NCI-H1417 treated with DMSO at 0.1 percent for 48 hours (cell line): ENCODE data around the gene APOB.

Experiments used
- DNase-seq: peaks from one replicate; lab custom pipeline; 2025; lab: John Stamatoyannopoulos, UW

APOB gene, protein sequence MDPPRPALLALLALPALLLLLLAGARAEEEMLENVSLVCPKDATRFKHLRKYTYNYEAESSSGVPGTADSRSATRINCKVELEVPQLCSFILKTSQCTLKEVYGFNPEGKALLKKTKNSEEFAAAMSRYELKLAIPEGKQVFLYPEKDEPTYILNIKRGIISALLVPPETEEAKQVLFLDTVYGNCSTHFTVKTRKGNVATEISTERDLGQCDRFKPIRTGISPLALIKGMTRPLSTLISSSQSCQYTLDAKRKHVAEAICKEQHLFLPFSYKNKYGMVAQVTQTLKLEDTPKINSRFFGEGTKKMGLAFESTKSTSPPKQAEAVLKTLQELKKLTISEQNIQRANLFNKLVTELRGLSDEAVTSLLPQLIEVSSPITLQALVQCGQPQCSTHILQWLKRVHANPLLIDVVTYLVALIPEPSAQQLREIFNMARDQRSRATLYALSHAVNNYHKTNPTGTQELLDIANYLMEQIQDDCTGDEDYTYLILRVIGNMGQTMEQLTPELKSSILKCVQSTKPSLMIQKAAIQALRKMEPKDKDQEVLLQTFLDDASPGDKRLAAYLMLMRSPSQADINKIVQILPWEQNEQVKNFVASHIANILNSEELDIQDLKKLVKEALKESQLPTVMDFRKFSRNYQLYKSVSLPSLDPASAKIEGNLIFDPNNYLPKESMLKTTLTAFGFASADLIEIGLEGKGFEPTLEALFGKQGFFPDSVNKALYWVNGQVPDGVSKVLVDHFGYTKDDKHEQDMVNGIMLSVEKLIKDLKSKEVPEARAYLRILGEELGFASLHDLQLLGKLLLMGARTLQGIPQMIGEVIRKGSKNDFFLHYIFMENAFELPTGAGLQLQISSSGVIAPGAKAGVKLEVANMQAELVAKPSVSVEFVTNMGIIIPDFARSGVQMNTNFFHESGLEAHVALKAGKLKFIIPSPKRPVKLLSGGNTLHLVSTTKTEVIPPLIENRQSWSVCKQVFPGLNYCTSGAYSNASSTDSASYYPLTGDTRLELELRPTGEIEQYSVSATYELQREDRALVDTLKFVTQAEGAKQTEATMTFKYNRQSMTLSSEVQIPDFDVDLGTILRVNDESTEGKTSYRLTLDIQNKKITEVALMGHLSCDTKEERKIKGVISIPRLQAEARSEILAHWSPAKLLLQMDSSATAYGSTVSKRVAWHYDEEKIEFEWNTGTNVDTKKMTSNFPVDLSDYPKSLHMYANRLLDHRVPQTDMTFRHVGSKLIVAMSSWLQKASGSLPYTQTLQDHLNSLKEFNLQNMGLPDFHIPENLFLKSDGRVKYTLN (N-terminal part only)

DNA sequence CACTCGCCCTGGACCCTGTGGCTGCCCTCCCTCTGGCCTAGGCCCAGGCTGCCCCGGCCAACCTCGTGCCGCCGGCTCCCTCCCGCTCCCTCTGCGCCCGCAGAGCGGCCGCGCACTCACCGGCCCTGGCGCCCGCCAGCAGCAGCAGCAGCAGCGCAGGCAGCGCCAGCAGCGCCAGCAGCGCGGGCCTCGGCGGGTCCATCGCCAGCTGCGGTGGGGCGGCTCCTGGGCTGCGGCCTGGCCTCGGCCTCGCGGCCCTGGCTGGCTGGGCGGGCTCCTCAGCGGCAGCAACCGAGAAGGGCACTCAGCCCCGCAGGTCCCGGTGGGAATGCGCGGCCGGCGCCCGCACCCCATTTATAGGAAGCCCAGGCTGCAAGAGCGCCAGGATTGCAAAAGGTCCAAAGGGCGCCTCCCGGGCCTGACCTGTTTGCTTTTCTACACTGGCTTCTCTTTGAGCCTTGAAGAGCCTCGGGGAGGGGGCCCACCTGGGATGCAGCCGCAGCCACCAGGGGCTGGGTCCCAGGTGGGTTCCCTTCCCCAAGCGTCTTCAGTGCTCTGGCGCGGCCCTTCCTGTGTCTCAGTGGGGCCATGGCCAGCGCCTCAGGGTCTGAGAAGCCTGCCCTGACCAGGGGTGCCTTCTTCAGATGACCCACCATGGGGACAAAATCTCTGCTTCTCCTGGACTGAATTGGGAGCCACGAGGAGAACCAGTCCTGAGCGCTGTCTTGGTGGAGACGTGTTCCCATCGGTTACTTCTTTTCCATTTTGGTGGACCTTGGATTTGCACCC, at the start of gene APOB:
Gene APOB (minus strand): TSS at position 330 of the 789 bp plus-strand sequence. CDS start 128 bp downstream, at position 202.
- no peak for DNase-seq

DNA sequence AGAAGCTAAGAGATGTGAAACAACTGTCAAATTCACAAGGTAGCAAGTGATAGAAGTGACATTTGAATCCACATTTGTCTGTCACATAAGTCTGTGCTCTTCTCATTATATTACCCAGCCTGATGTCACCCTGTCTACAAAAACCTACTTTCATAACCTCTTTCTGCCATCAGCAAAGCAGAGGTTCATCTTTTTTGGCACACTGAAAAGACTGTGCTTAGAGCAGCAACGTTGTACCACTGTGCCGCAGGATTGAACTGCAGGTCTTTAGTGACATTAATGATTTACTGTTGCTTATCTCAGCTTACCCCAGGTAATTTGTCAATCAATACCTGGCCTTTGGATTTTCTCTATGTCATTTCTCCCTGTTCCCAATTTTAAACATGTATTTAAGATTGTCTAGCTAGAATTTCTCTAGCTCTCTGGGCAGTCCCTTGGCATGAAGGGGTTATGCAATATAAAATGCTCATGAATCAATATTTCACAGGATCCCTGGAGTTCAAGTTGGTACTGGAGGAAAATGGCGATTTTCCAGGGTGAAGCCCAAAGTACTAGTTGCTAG, 48.5 kb upstream of the APOB start:
- DNase-seq: no peak

DNA sequence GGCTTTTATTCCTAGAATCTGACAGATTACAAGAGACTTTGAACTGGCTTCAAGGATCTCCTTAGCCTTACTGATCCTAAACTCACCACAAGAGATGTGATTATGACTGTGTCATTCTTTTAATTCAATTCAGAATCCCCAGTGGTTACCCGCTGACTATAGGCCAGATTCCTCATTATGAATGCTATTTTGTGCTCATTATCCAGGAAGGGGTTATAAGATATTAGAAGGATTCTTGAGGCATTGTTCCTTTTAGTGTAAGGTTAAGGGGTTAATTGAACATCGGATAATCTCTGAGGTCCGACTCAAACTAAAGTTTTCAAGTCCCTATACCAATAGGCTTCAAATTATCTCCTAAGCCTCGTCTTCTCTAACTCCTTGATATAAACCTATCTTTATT, 40.5 kb upstream of the APOB start:
- no peak for DNase-seq

DNA sequence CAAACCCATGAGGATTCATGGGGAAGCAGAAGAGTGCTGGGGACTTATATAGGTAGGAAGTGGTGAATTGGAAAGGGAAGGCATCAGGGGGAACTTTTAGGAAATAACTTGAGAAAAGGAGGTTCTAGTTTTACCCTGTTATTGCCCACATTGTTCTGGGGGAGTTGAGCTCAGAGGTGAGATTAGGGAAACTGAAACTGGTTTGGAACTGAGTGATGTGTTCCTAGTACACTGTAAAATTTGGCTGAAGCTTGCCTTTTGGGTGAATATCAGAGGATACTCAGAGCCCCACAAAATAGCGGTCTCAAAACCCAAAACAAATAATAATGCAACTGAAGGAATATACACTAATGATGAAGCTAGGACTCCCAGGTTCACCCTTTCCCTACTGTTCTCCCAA, 39.6 kb upstream of the APOB start:
- no peak for DNase-seq

DNA sequence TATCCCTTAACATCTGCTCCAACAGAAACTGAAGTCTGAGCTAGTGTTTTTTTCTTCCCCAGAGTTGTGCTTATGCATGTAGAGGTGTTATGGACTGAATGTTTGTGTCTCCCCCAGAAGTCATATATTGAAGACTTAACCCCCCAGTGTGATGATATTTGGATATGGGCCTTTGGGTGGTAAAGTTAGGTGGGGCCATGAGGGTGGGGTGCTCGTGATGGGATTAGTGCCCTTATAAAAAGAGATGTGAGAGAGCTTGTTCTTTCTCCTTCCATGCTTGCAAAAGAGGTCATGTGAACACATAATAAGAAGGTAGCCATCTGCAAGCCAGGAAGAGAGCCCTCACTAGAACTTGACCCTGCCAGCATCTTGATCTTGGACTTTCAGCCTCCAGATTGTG, 34.4 kb upstream of the APOB start:
- no peak for DNase-seq

DNA sequence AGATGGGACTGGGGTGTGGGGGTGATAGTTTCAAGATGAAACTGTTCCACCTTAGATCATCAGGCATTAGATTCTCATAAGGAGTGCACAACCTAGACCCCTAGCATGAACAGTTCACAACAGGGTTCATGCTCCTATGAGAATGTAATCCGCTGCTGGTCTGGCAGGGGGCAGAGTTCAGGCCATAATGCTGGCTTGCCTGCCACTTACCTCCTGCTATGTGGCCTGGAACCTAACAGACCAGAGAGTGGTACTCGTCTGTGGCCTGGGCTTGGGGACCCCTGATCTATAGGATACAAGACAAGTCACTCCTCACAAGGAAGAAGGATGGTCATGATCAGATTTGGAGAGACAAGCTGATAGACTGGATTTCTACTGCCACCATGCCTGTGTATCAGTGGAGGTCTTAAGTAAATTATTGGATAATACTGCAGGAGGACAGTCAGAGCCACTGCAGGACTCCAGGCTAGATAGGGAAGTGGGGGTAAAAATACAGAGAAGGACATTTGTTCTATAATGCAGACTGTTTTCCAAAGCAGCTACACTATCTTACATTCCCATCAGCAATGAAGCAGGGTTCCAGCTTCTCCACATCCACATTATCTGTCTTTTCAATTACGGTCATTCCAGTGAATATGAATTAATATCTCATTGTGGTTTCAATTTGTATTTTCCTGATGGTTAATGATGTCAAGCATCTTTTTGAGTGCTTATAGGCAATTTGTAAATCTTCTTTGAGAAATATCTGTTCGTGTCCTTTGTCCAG, 28.8 kb upstream of the APOB start:
- no peak for DNase-seq

DNA sequence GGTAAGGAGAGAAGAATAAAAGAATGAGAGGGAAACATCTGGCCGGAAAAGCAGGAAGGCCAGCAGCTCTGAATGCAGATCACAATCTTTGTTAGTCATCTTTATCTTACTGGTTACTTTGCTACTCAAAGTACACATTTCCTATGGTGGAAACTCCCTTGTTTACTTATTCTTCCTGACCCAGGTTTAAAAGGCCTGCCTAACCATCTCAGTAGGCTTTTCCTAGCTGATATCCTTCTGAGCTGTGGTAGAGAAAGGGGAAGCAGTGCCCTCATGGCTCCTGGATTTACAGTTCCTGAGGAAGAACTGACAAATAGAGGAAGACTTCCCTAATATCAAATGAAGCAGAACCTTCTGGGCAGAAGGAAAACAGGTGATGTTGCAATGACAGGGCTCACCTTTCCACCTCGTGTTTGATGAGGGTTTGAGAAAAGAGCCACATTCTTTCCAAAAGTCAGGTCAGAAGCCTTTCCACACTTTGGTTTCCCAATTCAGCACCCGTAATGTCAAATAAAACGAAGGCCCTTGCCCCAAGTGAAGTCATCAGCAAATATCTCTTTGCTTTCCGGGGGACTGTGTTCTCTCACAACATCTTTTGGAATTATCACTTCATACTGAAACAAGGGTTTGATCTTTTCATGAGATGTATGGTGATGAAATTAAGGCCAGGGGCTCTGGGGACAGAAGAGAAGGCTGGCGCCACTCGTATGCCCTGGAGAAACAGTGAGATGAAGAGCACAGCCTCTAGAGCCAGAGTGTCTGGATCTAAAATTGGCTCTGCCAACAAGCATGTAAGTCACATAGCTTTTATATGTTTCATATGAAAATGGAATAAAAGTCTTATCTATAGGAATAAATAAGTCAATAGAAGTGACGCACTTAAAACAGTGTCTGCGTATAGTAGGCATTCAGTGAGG, 26.7 kb upstream of the APOB start:
- DNase-seq: no peak

DNA sequence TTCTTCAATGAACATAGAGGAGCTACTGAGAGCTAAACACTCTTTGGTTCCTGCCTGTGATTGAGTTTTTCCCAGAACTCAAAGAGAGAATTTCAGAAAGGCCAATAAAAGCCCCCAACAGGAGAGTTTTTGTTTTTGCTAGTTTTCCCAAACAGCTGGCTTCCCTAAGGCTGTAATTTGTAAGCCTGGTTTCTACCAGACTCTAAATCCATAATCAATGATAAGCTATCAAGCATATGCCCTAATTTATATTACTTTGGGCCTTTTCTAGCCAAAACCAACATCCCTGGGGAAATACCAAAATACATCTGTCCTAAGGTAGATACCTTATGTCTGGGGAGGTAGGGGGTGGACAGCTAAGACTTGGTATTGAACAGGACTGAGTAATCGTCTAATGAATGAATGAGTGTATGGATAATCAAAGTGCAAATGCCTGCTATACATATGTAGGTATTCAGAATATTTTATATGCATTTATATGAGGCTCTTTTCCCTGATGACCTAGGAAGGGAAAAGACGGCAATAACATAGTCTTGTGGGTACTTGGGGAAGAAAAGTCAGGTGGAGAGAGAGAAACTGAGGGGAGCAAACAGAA, 26.0 kb upstream of the APOB start:
- no peak for DNase-seq

DNA sequence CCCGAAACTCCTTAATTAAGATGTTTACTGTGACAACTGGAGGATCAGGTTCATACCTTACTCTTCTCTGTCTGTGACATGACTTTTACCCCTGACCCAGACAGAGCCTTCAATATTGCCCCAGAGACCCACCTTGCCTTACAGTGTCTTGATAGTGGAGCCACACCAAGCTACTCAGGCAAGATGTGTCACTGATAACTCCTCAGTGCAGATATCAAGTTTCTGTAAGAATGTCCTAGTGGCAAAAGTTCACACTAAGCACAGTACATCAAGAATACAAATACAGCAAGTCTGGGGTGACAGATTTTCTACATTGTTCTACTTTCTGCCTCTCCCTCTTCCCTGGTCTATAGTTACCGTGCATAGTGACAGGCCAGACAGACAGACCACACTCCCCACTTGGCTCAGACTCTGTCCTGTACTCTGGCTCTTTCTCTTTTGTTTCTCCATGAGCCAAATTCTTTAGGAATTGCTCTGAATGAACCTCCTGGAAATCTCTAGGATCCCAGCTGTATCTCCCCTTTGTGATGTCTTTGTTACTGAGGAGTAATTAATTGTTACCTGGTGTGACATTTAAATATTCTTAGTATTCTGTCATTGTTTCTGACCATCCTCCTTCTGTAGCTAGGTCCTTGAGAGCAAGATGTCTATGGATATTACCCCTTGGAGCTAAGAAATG, 24.1 kb upstream of the APOB start:
- DNase-seq: no peak

DNA sequence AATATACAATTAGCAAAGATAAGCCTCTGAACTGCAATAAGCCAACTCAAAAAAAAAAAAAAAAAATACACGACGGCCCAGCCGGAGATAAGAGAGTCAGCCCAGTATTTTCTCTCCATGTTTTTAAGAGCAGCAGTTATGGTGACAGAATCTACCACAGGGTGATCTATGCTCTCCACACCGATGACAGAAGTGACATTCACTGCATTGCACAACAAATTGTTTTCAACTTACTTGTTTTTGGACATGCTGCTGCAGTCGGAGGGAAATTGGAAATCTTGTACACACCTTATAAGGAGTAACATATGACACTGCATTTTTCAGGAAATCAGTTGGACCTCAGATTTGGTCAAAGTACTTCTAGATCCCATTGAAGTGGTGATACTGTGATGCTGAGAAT, 23.3 kb upstream of the APOB start:
- no peak for DNase-seq

DNA sequence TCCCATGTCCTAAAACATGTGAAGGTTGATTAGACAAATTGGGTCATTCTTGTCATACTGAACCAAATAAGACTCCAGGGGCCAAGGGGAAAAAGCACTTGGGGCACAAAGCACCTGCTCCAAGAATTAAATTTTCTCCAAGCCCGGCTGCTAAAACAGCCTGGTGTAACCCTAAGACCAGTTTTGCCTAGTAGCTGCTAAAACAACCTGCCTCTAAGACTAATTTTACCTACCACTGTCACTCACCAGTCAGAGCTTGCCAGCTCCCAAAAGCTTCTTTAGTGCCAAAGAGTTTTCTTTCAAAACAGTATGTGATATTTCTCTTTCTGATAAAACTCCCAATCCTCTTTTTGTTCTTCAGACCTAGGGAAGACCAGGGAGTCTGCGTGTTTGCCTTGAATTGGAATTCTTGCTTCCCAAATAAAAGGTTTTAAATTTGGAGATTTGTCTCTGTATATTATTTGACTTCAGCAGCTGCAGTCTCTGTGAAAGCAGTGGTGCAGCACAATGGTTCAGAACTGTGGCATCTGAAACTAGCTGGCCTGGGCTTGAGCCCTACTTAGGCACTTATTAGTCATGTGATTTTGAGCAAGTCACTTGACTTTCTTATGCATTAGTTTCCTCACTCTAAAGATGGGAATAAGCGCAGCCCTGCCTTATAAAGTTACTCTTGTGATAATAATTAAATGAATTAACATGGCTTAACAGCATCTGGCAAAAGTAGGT, 16.2 kb upstream of the APOB start:
- DNase-seq: no peak

DNA sequence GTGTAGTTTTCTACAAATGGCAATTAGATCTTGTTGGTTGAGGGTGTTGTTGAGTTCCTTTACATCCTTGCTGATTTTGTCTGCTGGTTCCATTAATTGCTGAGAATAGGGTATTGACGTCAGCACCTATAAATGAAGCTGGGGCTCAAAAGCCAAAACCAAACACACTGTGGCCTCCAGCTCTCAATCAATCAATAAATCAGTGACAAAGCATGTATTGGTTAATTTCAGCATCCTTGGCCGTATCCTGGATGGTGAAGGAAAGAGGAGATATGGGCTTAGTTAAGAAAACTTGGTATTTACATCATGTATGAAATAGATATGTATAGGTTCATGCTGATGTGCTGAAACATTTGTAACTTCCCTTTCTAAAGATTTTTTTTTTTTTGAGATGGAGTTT, 13.2 kb upstream of the APOB start:
- DNase-seq: no peak

DNA sequence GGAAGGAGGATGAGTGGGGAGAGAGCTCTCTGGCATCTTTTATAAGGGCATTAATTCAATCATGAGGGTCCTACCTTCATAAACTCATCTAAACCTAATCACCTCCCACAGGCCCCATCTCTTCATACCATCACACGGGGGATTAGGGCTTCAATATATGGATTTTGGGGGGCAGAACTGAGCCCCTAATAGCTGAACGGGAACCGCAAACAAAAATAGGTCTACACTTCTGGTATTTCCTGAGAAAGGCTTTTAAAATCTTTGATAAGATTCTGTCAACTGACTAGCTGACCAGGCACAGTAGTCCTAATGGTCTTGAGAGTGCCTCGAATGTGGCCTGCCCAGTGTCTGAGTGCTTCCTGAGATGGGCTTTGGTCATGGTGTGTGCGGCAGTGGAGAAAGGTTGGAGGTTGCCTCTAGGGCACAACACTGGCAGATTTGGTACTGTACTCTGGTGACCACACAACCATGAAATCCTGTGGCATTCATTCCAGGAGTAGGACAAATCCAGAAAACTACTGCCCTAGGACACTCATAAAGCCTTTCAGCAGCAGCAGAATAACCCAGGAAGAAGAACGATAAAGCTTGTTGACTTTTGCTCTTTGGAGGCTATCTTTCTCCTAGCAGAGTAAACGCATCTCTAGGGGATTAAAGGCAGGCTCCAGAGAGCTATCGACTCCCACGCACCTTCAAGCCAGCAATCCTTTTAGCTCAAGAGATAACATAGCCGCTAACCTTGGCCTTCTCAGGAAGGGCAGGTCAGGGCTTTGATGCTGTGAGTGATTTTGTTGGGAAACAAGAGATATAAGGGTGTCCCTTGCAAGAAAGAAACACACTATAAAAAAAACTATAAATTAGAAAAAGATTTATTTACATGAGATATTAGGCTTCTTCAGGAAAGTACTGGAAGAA, 12.3 kb upstream of the APOB start:
- DNase-seq: no peak

DNA sequence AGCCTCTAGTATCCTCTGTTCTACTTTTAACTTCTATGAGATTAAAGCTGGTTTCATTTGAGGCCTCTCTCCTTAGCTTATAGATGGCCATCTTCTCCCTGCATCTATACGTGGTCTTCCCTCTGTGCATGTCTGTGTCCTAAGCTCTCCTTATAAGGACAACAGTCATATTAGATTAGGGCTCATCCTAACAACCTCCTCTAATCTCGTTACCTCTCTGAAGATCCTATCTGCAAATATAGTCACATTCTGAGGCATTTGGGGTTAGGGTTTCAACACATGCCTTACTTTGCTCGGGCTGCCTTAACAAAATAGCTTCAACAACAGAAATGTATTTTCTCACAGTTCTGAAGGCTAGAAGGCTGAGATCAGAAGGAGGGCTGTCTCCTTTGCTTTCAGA, 11.6 kb upstream of the APOB start:
- DNase-seq: no peak

DNA sequence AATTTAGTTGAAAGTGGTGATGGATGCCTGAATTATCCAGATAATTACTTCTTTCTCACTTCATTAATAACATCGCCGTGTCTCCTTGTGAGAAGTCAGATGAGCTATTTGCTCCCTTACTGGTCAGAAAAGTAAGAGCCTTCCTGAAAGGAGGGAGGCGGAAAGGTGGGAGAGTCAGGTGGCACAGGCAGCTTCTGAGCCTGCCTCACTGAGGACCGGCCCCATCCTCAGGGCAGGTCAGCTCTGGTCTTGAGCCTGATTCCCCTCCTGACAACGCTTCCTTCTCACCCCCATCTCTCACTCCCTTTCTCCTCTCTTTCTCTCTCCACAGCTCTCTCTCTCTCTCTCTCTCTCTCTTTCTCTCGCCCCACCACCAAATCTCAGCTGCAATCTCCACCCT, 10.1 kb upstream of the APOB start:
- no peak for DNase-seq

DNA sequence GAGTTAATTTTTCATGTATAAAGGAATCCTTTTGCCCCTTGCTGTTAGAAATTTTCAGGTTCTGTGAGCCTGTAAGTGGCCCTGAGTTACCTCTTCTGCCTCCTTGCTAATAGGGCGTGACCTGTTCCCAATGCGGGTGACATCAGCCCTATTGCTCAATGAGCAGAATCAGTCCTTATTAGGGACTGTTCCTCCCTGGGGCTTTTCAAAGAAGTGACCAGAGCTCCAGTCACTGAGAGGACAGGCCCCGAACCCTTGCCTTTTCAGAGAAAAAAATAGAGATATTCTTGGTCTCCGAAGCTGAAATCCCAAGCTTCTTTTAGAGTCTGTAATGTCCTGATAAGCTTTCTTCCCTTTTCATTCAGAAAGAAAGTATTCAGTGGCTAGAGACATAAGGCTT, 8.2 kb upstream of the APOB start:
- DNase-seq: no peak

DNA sequence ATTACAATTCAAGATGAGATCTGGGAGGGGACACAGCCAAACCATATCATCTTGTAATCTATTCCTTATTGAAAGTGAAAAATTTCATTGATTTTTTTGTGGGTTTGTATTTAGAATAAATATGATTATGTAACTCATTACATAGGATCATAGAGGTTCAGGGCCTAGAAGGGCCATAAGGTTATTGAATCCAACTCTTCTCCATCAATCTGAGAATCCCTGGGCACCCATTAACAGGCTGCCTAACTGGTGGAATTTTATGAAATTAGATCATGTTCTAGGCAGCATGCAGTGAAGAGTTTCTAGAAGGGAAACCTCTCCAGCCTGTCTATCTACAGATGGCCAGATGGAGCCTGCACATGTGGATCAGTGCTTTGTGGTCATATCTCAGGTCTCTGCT, 6.3 kb upstream of the APOB start:
- no peak for DNase-seq
